Measurements from ENCODE around the gene NDUFV2.
"Not testable (repeated sequence)": the region's sequence is repeated elsewhere in the genome, so short reads cannot be mapped to it uniquely, and the experiment has no call there.

DNA sequence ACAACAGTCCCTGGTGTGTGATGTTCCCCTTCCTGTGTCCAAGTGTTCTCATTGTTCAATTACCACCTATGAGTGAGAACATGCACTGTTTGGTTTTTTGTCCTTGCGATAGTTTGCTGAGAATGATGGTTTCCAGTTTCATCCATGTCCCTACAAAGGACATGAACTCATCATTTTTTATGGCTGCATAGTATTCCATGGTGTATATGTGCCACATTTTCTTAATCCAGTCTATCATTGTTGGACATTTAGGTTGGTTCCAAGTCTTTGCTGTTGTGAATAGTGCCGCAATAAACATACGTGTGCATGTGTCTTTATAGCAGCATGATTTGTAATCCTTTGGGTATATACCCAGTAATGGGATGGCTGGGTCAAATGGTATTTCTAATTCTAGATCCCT, 63.4 kb downstream of the NDUFV2 start:
- TF ChIP-seq, protein P1, sequence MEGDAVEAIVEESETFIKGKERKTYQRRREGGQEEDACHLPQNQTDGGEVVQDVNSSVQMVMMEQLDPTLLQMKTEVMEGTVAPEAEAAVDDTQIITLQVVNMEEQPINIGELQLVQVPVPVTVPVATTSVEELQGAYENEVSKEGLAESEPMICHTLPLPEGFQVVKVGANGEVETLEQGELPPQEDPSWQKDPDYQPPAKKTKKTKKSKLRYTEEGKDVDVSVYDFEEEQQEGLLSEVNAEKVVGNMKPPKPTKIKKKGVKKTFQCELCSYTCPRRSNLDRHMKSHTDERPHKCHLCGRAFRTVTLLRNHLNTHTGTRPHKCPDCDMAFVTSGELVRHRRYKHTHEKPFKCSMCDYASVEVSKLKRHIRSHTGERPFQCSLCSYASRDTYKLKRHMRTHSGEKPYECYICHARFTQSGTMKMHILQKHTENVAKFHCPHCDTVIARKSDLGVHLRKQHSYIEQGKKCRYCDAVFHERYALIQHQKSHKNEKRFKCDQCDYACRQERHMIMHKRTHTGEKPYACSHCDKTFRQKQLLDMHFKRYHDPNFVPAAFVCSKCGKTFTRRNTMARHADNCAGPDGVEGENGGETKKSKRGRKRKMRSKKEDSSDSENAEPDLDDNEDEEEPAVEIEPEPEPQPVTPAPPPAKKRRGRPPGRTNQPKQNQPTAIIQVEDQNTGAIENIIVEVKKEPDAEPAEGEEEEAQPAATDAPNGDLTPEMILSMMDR (conservative IDR thresholded peaks at IDR 0.05; ENCODE audit: low read depth, low read length) = not testable (repeated sequence)
- not testable (repeated sequence) for TF ChIP-seq EZH2 (IDR thresholded peaks at IDR 0.05; ENCODE audit: low read length, unreplicated experiment); EZH2phosphoT487 (IDR thresholded peaks at IDR 0.05; ENCODE audit: borderline replicate concordance, low read length)
